Loucy (cell line): ENCODE data around the gene SI.

ENCODE experiments used
- EZH2phosphoT487 ChIP-seq: fragments of 200-600 bp; IDR thresholded peaks from 2 replicates; pipeline ENCODE4 v1.6.1; 2018; ENCODE audit warnings: antibody characterized with exemption, mild to moderate bottlenecking, moderate library complexity, borderline replicate concordance
- TF ChIP-seq, protein P1 (sequence below): fragments of 200-600 bp; sonication (generic); conservative IDR thresholded peaks from 2 replicates; pipeline ENCODE4 v1.5.1; 2014; ENCODE audit warnings: mild to moderate bottlenecking, antibody characterized with exemption, low read length

DNA sequence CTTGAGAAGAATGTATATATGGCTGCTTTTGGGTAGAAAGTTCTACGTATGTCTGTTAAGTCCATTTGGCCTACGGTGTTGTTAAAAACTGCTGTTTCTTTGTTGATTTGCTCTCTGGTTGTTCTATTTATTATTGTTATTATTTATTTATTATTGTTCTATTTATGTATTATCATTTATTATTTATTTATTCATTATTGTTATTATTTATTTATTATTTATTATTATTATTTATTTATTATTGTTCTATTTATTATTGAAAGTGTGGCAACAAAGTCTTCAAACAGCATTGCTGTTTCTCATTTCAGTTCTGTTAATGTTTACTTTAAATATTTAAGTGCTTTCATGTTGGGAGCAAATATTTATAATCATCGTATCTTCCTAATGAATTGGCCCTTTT lies 66.7 kb downstream of the SI start:
- TF ChIP-seq, protein P1, sequence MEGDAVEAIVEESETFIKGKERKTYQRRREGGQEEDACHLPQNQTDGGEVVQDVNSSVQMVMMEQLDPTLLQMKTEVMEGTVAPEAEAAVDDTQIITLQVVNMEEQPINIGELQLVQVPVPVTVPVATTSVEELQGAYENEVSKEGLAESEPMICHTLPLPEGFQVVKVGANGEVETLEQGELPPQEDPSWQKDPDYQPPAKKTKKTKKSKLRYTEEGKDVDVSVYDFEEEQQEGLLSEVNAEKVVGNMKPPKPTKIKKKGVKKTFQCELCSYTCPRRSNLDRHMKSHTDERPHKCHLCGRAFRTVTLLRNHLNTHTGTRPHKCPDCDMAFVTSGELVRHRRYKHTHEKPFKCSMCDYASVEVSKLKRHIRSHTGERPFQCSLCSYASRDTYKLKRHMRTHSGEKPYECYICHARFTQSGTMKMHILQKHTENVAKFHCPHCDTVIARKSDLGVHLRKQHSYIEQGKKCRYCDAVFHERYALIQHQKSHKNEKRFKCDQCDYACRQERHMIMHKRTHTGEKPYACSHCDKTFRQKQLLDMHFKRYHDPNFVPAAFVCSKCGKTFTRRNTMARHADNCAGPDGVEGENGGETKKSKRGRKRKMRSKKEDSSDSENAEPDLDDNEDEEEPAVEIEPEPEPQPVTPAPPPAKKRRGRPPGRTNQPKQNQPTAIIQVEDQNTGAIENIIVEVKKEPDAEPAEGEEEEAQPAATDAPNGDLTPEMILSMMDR = no peak
- TF ChIP-seq EZH2phosphoT487 = no peak
